GM20431 (cell line): ENCODE data around the gene TAF11L13.
"Not testable (repeated sequence)": the region's sequence is repeated elsewhere in the genome, so short reads cannot be mapped to it uniquely, and the experiment has no call there.

Source experiments
- in situ Hi-C: fragments of 300-500 bp; cut with MseI, MboI; formaldehyde crosslinking; loops from one replicate; pipeline ENCODE4 v1.15.0; 2020; ENCODE audit warnings: low sequenced_read_pairs; ENCODE audit not compliant: unreplicated experiment

The TAF11L13 gene

DNA sequence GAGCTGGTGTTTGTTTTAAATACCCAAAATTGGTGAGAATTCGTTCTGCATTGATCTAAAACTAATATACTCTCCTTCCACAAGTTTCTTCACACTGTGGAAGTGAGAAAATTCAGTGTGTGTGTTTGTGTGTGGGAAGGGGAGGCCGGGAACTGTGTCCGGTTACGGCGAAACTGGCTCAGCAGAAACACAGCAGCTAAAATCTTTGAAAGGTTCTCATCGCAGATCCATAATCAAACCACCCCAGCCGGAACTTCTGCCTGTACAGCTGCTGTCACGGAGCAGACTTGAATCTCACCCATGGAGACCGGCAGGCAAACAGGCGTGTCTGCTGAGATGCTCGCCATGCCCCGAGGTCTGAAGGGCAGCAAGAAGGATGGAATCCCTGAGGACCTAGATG lies at the start of gene TAF11L13:
Gene TAF11L13 (plus strand): TSS at position 301 of the 400 bp plus-strand sequence.
- in situ Hi-C loops = not testable (repeated sequence)

DNA sequence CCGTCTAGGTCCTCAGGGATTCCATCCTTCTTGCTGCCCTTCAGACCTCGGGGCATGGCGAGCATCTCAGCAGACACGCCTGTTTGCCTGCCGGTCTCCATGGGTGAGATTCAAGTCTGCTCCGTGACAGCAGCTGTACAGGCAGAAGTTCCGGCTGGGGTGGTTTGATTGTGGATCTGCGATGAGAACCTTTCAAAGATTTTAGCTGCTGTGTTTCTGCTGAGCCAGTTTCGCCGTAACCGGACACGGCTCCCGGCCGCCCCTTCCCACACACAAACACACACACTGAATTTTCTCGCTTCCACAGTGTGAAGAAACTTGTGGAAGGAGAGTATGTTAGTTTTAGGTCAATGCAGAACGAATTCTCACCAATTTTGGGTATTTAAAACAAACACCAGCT lies 46.2 kb upstream of the TAF11L13 start, which contains the start of gene TAF11L7:
Gene TAF11L7 (minus strand): TSS at position 101 of the 400 bp plus-strand sequence.
- in situ Hi-C loops = not testable (repeated sequence)

DNA sequence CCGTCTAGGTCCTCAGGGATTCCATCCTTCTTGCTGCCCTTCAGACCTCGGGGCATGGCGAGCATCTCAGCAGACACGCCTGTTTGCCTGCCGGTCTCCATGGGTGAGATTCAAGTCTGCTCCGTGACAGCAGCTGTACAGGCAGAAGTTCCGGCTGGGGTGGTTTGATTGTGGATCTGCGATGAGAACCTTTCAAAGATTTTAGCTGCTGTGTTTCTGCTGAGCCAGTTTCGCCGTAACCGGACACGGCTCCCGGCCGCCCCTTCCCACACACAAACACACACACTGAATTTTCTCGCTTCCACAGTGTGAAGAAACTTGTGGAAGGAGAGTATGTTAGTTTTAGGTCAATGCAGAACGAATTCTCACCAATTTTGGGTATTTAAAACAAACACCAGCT lies 41.0 kb upstream of the TAF11L13 start, which contains the start of gene TAF11L8:
Gene TAF11L8 (minus strand): TSS at position 101 of the 400 bp plus-strand sequence.
- in situ Hi-C loops = not testable (repeated sequence)

DNA sequence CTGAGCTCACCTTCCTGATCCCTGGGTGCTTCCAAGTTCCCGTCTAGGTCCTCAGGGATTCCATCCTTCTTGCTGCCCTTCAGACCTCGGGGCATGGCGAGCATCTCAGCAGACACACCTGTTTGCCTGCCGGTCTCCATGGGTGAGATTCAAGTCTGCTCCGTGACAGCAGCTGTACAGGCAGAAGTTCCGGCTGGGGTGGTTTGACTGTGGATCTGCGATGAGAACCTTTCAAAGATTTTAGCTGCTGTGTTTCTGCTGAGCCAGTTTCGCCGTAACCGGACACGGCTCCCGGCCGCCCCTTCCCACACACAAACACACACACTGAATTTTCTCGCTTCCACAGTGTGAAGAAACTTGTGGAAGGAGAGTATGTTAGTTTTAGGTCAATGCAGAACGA lies 37.6 kb upstream of the TAF11L13 start, which contains the start of gene TAF11L9:
Gene TAF11L9 (minus strand): TSS at position 140 of the 400 bp plus-strand sequence.
- in situ Hi-C loops = not testable (repeated sequence)

DNA sequence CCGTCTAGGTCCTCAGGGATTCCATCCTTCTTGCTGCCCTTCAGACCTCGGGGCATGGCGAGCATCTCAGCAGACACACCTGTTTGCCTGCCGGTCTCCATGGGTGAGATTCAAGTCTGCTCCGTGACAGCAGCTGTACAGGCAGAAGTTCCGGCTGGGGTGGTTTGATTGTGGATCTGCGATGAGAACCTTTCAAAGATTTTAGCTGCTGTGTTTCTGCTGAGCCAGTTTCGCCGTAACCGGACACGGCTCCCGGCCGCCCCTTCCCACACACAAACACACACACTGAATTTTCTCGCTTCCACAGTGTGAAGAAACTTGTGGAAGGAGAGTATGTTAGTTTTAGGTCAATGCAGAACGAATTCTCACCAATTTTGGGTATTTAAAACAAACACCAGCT lies 34.2 kb upstream of the TAF11L13 start, which contains the start of gene TAF11L10:
Gene TAF11L10 (minus strand): TSS at position 101 of the 400 bp plus-strand sequence.
- in situ Hi-C loops = not testable (repeated sequence)

DNA sequence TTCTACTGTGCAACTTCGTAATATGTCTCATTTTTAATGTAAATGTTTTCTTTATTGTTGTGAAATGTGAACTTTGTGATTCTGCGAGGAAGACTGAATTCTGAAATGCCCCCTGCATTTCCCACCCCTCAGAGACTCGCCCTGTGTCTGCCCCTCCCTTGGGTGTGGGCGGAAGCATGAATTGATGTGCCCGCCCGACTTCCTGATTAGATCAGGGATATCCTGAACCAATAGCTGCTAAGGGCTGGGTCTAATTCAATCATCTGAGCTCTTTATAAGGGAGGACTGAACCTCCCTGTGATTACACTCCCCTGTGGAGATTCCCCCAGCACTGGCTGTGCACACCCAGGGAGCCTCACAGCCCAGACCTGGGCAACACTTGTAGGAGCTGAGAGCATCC lies 28.0 kb upstream of the TAF11L13 start, which contains the start of gene TAF11L11:
Gene TAF11L11 (plus strand): TSS at position 304 of the 400 bp plus-strand sequence.
- in situ Hi-C loops = not testable (repeated sequence)

DNA sequence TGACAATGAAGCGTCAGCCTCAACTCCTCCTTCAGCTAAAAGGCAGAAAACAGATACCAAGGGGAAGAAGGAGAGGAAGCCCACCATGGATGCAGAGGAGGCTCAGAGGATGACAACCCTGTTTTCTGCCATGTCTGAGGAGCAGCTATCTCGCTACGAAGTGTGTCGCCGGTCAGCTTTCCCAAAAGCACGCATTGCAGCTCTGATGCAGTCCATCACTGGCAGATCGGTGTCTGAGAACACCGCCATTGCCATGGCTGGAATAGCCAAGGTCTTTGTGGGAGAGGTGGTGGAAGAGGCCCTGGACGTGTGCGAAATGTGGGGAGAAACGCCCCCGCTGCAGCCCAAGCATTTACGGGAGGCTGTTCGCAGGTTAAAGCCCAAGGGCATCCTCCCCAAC lies 26.9 kb upstream of the TAF11L13 start:
- in situ Hi-C loops = no loop called here

DNA sequence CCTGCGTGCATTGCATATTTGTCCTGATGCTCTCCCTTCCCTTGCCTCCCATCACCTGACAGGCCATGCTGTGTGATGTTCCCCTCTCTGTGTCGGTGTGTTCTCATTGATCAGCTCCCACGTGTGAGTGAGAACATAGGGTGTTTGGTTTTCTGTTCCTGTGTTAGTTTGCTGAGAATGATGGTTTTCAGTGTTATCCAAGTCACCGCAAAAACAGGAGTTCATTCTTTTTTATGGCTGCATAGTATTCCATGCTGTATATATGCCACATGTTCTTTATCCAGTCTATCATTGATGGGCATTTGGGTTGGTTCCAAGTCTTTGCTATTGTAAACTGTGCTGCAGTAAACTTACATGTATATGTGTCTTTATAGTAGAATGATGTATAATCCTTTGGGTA lies 24.4 kb upstream of the TAF11L13 start:
- in situ Hi-C loops = not testable (repeated sequence)

DNA sequence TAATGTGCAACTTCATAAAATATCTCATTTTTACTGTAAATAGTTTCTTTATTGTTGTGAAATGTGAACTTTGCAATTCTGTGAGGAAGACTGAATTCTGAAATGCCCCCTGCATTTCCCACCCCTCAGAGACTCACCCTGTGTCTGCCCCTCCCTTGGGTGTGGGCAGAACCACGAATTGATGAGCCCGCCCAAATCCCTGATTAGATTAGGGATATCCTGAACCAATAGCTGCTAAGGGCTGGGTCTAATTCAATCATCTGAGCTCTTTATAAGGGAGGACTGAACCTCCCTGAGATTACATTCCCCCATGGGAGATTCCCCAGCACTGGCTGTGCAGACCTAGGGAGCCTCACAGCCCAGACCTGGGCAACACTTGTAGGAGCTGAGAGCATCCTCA lies 21.8 kb upstream of the TAF11L13 start, which contains the start of gene TAF11L12:
Gene TAF11L12 (plus strand): TSS at position 301 of the 400 bp plus-strand sequence.
- in situ Hi-C loops = not testable (repeated sequence)

DNA sequence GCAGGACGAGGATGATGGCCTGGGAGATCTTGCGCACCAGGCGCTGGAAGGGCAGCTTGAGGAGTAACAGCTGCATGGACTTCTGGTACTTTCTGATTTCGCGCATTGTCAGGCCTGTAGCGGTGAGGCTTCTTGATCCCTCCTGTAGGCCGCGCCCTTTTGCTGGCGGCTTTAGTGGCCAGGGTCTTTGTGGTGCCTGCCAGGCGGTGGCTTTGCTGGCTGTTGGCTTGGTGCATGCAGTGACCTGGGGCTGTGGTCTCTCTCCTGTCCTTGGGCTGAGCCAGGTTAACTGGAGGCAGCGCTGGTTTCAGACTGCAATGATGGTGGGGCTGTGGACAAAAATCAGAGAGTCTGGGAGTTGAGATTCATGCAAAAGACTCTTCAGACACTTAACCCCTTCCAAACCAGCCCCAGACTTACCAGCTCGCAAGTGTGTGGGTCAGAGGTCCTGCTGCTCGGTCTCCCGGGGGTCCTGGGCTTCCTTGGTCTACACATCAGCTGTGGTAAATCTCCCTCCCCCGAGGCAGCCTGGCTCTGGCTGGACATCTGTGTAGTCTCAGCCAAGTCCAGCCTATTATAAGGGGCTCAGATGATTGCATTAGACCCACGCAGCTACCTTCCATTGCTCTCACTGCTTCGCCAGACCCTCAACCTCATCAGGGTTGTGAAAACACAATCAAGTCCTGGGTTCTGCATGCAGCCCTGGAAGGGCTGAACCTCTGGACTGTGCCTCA lies 16.8 kb upstream of the TAF11L13 start:
- in situ Hi-C loops = no loop called here

DNA sequence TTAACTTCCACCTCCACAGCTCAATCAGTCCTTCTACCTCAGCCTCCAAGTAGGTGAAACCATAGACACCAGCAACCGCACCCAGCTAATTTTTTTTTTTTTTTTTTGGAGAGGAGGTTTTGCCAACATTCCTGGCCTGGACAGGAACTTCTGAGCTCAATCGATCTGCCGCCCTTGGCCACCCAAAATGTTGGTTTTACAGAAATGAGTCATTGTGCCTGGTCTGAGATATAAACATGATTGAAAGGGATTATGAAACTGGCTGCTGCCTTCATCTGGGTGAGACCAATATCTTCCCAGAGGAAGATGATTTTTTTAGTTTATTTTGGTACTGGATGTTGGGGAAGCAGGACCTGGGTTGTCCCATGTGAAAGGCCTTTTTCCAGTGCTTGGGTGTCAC lies 12.5 kb upstream of the TAF11L13 start:
- in situ Hi-C loops = no loop called here

DNA sequence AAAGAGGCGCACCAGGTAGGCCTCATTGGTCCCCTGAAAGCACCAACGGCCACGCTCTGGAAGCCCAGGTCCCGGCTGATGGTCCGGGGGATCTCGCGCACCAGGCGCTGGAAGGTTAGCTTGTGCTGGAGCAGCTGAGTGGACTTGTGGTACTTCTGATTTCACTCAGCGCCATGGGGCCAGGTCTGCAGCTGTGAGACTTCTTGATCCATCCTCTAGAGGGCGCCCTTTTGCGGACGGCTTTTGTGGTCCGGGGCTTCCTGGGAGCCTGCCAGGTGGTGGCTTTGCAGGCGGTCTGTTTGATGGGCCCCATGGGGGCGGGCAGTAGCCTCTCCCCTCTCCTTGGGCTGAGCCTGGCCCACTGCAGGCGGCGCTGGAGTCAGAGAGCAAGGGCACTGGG lies 11.3 kb upstream of the TAF11L13 start:
- in situ Hi-C loops = no loop called here

DNA sequence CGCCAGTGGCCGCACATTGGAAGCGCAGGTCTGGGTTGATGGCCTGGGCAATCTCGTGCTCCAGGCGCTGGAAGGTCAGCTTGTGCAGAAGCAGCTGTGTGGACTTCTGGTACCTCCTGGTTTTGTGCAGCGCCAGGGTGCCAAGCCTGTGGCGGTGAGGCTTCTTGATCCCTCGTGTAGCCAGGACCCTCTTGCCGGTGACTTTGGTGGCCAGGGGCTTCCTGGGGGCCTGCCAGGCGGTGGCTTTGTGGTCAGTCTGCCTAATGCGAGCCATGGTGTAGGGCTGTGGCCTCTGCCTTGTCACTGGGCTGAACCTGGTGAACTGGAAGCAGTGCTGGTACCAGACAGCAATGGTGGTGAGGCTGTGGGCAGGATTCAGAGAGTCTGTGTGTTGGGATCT lies 6.2 kb upstream of the TAF11L13 start:
- in situ Hi-C loops = no loop called here

DNA sequence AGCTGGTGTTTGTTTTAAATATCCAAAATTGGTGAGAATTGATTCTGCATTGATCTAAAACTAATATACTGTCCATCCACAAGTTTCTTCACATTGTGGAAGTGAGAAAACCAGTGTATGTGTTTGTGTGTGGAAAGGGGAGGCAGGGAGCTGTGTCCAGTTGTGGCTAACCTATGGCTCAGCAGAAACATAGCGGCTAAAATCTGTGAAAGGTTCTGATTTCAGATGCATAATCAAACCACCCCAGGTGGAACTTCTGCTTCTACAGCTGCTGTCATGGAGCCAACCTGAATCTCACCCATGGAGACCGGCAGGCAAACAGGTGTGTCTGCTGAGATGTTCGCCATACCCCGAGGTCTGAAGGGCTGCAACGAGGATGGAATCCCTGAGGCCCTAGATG lies 2.3 kb downstream of the TAF11L13 start, which contains the start of gene TAF11L14:
Gene TAF11L14 (plus strand): TSS at position 301 of the 400 bp plus-strand sequence.
- in situ Hi-C loops = no loop called here

DNA sequence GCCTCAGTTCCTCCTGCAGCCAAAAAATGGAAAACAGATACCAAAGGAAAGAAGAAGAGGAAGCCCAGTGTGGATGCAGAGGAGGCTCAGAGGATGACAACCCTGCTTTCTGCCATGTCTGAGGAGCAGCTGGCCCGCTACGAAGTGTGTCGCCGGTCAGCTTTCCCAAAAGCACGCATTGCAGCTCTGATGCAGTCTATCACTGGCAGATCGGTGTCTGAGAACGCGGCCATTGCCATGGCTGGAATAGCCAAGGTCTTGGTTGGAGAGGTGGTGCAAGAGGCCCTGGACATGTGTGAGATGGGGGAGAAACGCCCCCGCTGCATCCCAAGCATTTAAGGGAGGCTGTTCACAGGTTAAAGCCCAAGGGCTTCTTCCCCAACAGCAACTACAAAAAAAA lies 17.3 kb downstream of the TAF11L13 start:
- in situ Hi-C loops = not testable (repeated sequence)

DNA sequence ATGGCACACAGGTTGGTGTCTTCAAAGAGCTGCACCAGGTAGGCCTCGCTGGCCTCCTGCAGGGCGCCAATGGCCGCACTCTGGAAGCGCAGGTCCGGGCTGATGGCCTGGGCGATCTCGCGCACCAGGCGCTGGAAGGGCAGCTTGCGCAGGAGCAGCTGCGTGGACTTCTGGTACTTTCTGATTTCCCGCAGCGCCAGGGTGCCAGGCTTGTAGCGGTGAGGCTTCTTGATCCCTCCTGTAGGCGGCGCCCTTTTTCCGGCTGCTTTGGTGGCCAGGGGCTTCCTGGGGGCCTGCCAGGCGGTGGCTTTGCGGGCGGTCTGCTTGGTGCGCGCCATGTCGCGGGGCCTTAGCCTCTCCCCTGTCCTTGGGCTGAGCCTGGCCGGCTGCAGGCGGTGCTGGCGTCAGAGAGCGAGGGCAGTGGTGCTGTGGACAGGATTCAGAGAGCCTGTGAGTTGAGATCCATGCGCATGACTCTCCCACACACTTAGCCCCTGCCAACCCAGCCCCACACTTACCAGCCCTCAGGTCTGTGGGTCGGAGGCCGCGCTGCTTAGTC lies 23.4 kb downstream of the TAF11L13 start:
- in situ Hi-C loops = not testable (repeated sequence)

DNA sequence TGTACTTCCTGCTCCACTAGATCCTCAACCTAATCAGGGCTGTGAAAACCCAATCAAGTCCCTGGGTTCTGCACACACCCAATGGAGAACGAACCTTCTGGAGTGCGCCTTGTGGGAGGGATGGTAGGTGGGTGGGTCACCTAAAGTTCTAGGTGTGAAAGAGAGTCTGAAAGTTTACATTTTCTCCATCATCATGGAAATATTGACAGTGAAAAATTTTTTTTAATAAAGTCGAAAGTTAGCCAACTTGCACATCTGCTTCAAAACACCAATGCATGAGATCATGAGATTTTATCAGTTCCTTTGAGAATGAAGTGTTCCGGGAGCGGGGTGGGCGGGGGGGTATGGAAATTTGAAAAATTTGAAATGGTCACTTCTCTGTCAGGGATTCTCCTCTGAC lies 24.0 kb downstream of the TAF11L13 start:
- in situ Hi-C loops = no loop called here

DNA sequence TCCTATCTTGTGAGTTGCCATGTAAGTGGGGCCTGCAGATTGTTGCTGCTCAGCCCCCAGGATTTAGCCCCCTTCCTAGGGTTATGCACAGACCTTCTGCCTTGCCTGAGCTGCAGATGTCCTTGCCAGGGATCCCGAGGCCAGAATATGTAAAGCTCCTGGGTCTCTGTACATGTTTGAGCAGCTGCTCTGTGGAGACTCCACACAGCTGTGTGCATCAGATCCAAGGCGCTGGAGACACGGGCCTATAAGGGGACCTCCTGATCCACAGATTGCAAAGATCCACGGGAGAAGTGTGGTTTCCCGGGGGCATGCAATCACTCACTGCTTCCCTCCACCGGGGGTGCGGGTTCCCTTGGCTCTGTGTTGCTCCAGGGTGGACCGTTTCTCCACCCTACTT lies 31.3 kb downstream of the TAF11L13 start:
- in situ Hi-C loops = no loop called here

DNA sequence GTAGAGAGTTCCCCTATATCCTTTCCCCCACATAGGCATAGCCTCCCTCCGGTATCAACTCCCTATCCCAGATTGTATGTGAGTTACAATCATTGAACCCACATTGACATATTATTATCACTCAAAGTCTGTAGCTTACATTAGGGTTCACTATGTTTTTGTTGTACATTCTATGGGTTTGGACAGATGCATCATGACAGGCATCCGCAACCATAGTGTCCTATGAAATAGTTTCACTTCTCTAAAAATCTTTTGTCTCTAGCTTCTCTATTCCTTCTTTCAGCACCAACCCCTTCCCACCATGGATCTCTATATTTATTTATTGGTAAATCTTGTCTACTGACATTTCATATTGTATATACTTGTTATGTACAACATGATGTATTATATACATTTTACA lies 33.9 kb downstream of the TAF11L13 start:
- in situ Hi-C loops = no loop called here

DNA sequence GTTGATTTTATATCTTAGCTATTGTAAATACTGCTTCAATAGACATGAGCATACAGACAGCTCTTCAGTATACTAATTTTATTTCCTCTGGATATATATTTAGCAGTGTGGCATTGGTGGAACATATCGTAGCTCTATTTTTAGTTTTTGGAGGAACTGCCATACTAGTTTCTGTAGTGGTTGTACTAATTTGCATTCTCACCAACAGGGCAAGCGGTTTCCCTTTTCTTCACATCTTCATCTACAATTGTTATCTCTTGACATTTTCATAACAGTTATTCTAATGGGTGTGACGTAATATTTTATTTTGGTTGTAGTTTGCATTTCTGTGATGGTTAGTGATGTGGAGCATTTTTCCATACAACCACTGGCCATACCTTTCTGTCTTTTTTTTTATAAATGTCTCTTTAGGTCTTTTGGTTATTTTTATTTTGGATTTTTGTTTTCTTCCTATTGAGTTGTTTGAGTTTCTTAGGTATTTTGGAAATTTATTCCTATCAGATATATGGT lies 34.9 kb downstream of the TAF11L13 start:
- in situ Hi-C loops = no loop called here

DNA sequence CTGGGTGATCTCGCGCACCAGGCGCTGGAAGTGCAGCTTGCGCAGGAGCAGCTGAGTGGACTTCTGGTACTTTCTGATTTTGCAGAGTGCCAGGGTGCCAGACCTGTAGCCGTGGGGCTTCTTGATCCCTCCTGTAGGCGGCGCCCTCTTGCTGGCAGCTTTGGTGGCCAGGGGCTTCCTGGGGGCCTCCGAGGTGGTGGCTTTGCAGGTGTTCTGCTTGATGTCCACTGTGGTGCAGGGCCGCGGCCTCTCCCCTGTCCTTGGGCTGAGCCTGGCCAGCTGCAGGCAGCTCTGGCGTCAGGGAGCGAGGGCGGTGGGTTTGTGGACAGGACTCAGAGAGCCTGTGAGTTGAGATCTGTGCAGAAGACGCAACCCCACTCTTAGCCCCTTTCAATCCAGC lies 38.5 kb downstream of the TAF11L13 start:
- in situ Hi-C loops = no loop called here
